ENCODE measurements around the gene TAS2R39. TPM values are rescaled to one million over a fixed set of nuclear protein-coding genes. Genes with fewer than 3 reads are reported as not detected.
A peak's percentile ranks its signal among the peaks of the same experiment; 100 is the strongest.
"Not testable (repeated sequence)": the region's sequence is repeated elsewhere in the genome, so short reads cannot be mapped to it uniquely, and the experiment has no call there.

Gene TAS2R39
- total RNA-seq (2014; rRNA removed; shearing (Covaris generic)), result not detected in 2 replicates

- DNase-seq (ENCODE audit: low read depth), result no peak
Measured at GRCh38 chr7:143183024-143183423, at the start of gene TAS2R39. Gene TAS2R39 (plus strand): TSS chr7:143183419. CDS start chr7:143183419, 0 bp downstream.

- DNase-seq (ENCODE audit: low read depth), result no peak
Measured at GRCh38 chr7:143147070-143147469, 36.1 kb upstream of the TAS2R39 start.

GRCh38 chr7:143148050-143148449 is 35.2 kb upstream of the TAS2R39 start:
- DNase-seq (ENCODE audit: low read depth), result no peak

- no peak for DNase-seq (ENCODE audit: low read depth)
Measured at GRCh38 chr7:143148651-143149050, 34.6 kb upstream of the TAS2R39 start.

- DNase-seq (ENCODE audit: low read depth), result not testable (repeated sequence)
Measured at GRCh38 chr7:143150696-143151095, 32.5 kb upstream of the TAS2R39 start.

GRCh38 chr7:143158617-143159016 is 24.6 kb upstream of the TAS2R39 start:
- DNase-seq (ENCODE audit: low read depth), result not testable (repeated sequence)

GRCh38 chr7:143171697-143172096 is 11.5 kb upstream of the TAS2R39 start:
- no peak for DNase-seq (ENCODE audit: low read depth)

GRCh38 chr7:143172354-143172753 is 10.9 kb upstream of the TAS2R39 start:
- no peak for DNase-seq (ENCODE audit: low read depth)

- no peak for DNase-seq (ENCODE audit: low read depth)
Measured at GRCh38 chr7:143176128-143176527, 7.1 kb upstream of the TAS2R39 start.

- no peak for DNase-seq (ENCODE audit: low read depth)
Measured at GRCh38 chr7:143177374-143178119, 5.7 kb upstream of the TAS2R39 start.

GRCh38 chr7:143180771-143181170 is 2.4 kb upstream of the TAS2R39 start:
- not testable (repeated sequence) for DNase-seq (ENCODE audit: low read depth)

GRCh38 chr7:143181349-143181748 is 1.9 kb upstream of the TAS2R39 start:
- DNase-seq (ENCODE audit: low read depth), result no peak

- DNase-seq (ENCODE audit: low read depth), result no peak
Measured at GRCh38 chr7:143185551-143185950, 2.3 kb downstream of the TAS2R39 start.

- no peak for DNase-seq (ENCODE audit: low read depth)
Measured at GRCh38 chr7:143188994-143189393, 5.8 kb downstream of the TAS2R39 start.

- DNase-seq (ENCODE audit: low read depth), result no peak
Measured at GRCh38 chr7:143193880-143194279, 10.7 kb downstream of the TAS2R39 start.

- DNase-seq (ENCODE audit: low read depth), result no peak
Measured at GRCh38 chr7:143199040-143199439, 15.8 kb downstream of the TAS2R39 start.

GRCh38 chr7:143202161-143202560 is 18.9 kb downstream of the TAS2R39 start:
- no peak for DNase-seq (ENCODE audit: low read depth)

- no peak for DNase-seq (ENCODE audit: low read depth)
Measured at GRCh38 chr7:143203386-143203785, 20.2 kb downstream of the TAS2R39 start.

- peak; percentile 66 for DNase-seq (ENCODE audit: low read depth)
Measured at GRCh38 chr7:143205560-143206293, 22.5 kb downstream of the TAS2R39 start.

GRCh38 chr7:143210541-143210940 is 27.3 kb downstream of the TAS2R39 start:
- DNase-seq (ENCODE audit: low read depth), result no peak

- not testable (repeated sequence) for DNase-seq (ENCODE audit: low read depth)
Measured at GRCh38 chr7:143213478-143213877, 30.3 kb downstream of the TAS2R39 start.

- DNase-seq (ENCODE audit: low read depth), result peak; percentile 76
Measured at GRCh38 chr7:143214789-143215679, 31.8 kb downstream of the TAS2R39 start.
